AG09319 (cell line): Measurements from ENCODE around the gene CA11.
"Not testable (repeated sequence)": the region's sequence is repeated elsewhere in the genome, so short reads cannot be mapped to it uniquely, and the experiment has no call there.

Experiments used
- DNase-seq: peaks from one replicate; pipeline ENCODE4 v3.0.0-alpha.2; 2010; ENCODE audit warnings: low read depth; ENCODE audit errors: extremely low read depth
- CTCF ChIP-seq: IDR thresholded peaks from 2 replicates; pipeline ENCODE4 v1.5.1; 2011; ENCODE audit warnings: low read depth, mild to moderate bottlenecking, inconsistent platforms, low read length, moderate library complexity

CA11 gene

GRCh38 chr19:48646001-48646721 lies at the start of gene CA11:
Gene CA11, minus strand, starts transcription at chr19:48646187. Its CDS starts 555 bp downstream, at chr19:48645632.
- TF ChIP-seq CTCF, result peak; percentile 84
- DNase-seq, result no peak

GRCh38 chr19:48693629-48694028 lies 47.6 kb upstream of the CA11 start:
- DNase-seq, result not testable (repeated sequence)

GRCh38 chr19:48689449-48689848 lies 43.5 kb upstream of the CA11 start:
- no peak for DNase-seq
- TF ChIP-seq CTCF, result no peak

- no peak for TF ChIP-seq CTCF
- no peak for DNase-seq
Measured at GRCh38 chr19:48687776-48688175, 41.8 kb upstream of the CA11 start.

- DNase-seq, result not testable (repeated sequence)
Measured at GRCh38 chr19:48686637-48687036, 40.6 kb upstream of the CA11 start.

DNA sequence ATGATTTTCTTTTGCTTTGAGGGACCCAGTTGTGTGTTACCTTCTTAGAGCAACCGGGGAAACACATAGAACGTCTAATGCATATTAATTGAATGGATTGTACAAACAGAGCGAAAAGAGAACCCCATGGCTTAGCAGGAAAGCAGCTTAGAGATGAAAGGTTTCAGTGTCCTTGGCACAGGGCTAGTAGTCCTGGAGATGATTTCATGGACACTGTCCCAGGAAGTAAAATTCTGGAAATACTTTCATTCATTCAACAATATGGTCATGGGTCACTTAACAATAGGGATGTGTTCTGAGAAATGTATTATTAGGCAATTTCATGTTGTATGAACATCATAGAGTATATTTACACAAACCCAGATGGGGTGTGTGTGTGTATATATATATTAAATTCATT lies 40.1 kb upstream of the CA11 start:
- no peak for TF ChIP-seq CTCF
- no peak for DNase-seq

- DNase-seq, result no peak
- TF ChIP-seq CTCF, result no peak
Measured at GRCh38 chr19:48685583-48685982, 39.6 kb upstream of the CA11 start.

DNA sequence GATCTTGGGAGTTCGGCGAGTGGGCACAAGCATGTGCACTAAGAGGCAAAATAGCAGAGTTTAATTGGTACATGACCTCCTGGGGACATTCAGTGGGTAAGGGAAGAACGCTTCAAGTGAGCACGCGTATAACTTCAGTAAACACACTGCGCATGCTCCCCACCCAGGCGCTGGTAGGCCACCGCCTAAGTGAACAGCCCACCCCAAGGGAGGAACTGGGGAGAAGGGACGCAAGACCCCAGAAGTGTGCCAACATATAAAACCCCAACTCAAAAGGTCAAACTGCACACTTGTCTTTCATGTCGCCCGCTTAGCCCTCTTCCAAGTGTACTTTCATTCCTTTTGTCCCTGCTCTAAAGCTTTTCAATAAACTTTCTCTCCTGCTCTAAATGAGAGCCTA lies 37.4 kb upstream of the CA11 start:
- TF ChIP-seq CTCF, result no peak
- DNase-seq, result no peak
